Fibroblast of skin of right biceps (primary cell): Measurements from ENCODE around the gene CXCR4.
"Not testable (repeated sequence)": the region's sequence is repeated elsewhere in the genome, so short reads cannot be mapped to it uniquely, and the experiment has no call there.

Experiments
- DNase-seq: peaks from one replicate; pipeline ENCODE4 v3.0.0-alpha.2; 2013

Gene CXCR4

GRCh38 chr2:136112317-136113208, 5.4 kb downstream of the CXCR4 start:
- DNase-seq, result no peak

GRCh38 chr2:136111711-136112110, 6.2 kb downstream of the CXCR4 start:
- no peak for DNase-seq

- DNase-seq, result no peak
These were observed 7.4 kb downstream of the CXCR4 start for GRCh38 chr2:136110526-136110925.

GRCh38 chr2:136108463-136108862, 9.5 kb downstream of the CXCR4 start:
- DNase-seq, result no peak

- DNase-seq, result no peak
These were observed 10.6 kb downstream of the CXCR4 start for GRCh38 chr2:136107051-136108033.

- DNase-seq, result no peak
These were observed 11.4 kb downstream of the CXCR4 start for GRCh38 chr2:136106505-136106904.

- no peak for DNase-seq
These were observed 13.0 kb downstream of the CXCR4 start for GRCh38 chr2:136104977-136105376.

- DNase-seq, result no peak
These were observed 16.9 kb downstream of the CXCR4 start for GRCh38 chr2:136101042-136101441.

- no peak for DNase-seq
These were observed 19.5 kb downstream of the CXCR4 start for GRCh38 chr2:136098441-136098840.

GRCh38 chr2:136093583-136093982, 24.4 kb downstream of the CXCR4 start:
- DNase-seq, result no peak

- no peak for DNase-seq
These were observed 26.1 kb downstream of the CXCR4 start for GRCh38 chr2:136091899-136092298.

GRCh38 chr2:136087901-136088460, 30.0 kb downstream of the CXCR4 start:
- not testable (repeated sequence) for DNase-seq

- no peak for DNase-seq
These were observed 31.5 kb downstream of the CXCR4 start for GRCh38 chr2:136086253-136087016.

GRCh38 chr2:136085453-136086209, 32.3 kb downstream of the CXCR4 start:
- DNase-seq, result no peak

- DNase-seq, result no peak
These were observed 36.3 kb downstream of the CXCR4 start for GRCh38 chr2:136081582-136082210.

- DNase-seq, result no peak
These were observed 37.8 kb downstream of the CXCR4 start for GRCh38 chr2:136080114-136080513.

- DNase-seq, result no peak
These were observed 40.8 kb downstream of the CXCR4 start for GRCh38 chr2:136077107-136077506.

- DNase-seq, result no peak
These were observed 42.5 kb downstream of the CXCR4 start for GRCh38 chr2:136075476-136075875.

- DNase-seq, result no peak
These were observed 45.3 kb downstream of the CXCR4 start for GRCh38 chr2:136072621-136073020.

- not testable (repeated sequence) for DNase-seq
These were observed 46.1 kb downstream of the CXCR4 start for GRCh38 chr2:136071887-136072286.

GRCh38 chr2:136070913-136071312, 47.0 kb downstream of the CXCR4 start:
- DNase-seq, result no peak
